T-helper 1 cell (primary cell): ENCODE results near the gene AKAP8.
"Not testable (repeated sequence)": the region's sequence is repeated elsewhere in the genome, so short reads cannot be mapped to it uniquely, and the experiment has no call there.

Experiments
- DNase-seq, 5 donors: peaks; one replicate each; pipeline ENCODE4 v3.0.0-alpha.2; 2012 to 2020

The AKAP8 gene

GRCh38 chr19:15372470-15372869 is 7.1 kb downstream of the AKAP8 start:
- no peak for DNase-seq

DNA sequence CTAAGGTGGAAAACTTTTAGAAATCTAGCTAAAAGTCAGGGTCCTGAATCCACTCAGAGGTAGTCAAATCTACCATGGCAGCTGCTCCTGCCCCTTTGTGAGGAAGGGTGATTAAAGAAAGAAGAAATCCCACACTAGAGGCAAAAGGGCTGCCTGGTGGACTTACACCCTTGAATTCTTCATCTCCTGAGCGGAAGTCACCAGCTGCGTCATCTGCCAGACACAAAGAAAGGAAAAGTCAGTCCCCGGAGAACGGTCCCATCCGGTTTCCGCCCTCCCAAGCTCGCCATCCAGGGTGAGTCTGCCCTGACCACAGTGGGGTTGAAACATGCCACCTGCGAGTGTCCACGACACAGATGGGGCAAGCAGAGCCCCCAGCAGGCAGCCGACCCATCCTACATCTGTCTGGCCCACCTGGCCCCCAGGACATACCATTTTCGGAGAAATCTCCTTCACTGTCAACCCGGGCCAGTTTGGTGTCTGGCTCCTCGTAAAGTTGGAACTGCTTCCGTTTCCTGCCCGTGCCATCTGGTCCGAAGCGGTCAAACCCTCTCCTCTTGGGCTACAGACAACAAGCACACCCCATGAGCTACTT is 7.7 kb downstream of the AKAP8 start:
- DNase-seq, result no peak

GRCh38 chr19:15371119-15371518 is 8.5 kb downstream of the AKAP8 start:
- DNase-seq, result no peak

GRCh38 chr19:15369594-15369891 is 10.0 kb downstream of the AKAP8 start:
- DNase-seq, result no peak

DNA sequence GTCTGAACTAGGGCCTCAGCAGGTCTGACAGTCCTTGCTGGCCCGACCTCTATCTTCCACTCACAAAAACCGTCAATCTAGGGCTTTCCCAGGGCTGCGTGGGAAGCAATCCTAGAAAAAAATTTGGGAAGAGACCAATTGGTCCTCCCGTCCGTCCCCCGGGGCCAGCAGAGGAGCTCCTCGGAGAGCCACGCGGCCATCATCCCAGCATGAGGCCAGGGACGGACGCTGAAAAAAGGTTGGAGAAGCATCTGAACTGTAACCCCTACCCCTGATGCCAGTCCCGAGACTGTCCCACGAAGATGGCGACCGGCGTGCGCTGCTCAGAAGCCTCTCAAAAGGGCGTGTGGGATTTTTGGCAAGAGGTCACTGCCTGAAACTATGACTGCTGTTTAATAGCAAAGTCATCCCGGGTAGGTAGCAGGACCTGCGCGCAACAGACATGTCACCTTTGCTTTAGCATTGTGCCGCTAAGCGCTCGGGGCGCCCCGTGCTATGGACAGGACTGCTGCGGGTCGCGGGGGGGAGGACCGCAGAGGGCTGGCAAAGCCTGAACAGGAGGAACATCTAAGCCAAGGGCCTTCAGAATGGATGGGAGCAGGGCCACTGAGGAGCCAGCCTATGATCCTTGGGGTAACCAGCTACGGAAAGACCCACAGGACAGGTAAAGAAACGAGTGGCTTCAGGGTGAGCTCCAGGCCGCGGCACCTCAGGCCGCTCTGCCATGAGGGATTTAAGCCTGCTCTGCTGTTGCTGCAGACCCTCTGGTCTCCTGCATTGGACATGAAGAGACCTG is 10.6 kb downstream of the AKAP8 start:
- DNase-seq, result no peak

- no peak for DNase-seq
Observed at GRCh38 chr19:15368051-15368632, 11.4 kb downstream of the AKAP8 start.

GRCh38 chr19:15367439-15367838 is 12.1 kb downstream of the AKAP8 start:
- DNase-seq, result no peak

DNA sequence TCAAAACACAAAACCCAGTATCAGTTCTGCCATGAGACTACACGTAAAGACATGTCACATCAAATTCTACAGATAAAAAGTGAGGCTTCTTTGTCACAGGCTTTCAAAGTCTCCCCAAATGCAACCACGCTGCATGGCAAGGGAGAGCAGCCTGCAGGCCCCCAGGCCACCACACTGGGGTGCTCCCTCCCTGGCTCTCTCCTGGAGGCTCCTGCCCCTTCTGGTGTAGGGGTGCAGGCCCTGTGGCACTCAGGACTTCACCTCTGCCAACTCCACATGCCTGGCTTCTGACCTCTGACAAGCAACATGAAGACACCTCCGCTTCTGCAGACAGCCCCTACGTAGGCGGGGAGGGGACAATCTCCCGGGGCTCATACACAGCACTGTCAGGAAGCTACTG is 14.3 kb downstream of the AKAP8 start:
- no peak for DNase-seq

GRCh38 chr19:15363791-15364190 is 15.8 kb downstream of the AKAP8 start:
- DNase-seq, result not testable (repeated sequence)

- DNase-seq, result not testable (repeated sequence)
Observed at GRCh38 chr19:15363048-15363447, 16.5 kb downstream of the AKAP8 start.

DNA sequence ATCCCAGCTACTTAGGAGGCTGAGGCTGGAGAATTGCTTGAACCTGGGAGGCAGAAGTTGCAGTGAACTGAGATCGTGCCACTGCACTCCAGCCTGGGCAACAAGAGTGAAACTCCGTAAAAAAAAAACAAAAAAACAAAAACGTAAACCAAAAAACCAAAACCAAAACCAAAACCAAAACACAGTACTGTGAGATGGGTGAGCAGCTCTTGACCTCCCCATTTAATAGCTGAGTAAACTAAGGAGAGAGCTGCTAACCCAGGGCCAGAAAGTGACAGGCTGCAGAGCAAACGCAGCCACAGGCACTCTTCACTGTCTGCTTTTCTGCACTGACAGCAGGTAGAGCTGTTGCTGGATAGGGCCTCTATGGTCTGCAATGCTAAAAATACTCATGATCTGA is 19.6 kb downstream of the AKAP8 start:
- DNase-seq, result peak in 1 of 5 donors; percentile 32

DNA sequence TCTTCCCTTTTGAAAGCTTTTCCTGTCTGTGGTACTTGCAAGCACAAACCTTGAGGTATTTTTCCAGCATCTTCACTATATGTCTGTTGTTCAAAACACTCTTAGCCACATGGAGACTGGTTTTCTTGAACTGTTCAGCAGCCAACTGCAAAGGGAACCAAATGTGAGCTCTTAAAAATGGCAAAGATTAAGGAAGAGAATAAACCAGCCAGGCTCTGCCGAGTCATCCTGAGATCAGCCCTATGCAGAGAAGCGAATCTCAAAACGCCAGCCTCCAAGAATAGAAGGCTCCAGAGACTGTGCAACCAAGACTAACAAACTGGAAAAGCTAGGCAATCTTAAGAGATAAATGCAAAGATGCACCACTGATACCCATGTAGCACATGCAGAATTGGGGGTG is 20.7 kb downstream of the AKAP8 start:
- no peak for DNase-seq

DNA sequence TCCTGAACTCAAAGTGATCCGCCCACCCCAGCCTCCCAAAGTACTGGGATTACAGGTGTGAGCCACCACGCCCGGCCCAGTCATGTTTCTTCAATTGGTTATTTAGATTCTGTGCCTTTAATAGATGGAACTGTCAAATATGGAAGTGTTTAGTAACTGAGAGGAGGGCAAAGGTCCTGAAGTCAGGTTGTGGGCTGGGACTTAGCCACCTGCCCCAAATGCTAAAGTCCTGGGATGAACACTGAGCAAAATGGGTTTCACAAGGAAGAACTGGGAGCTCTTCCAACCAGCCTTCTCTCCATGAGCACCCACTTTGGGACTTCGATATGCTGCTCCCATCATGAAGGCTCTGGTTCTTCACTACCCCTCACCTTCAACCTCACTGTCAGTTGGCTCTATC is 21.7 kb downstream of the AKAP8 start:
- DNase-seq, result no peak

DNA sequence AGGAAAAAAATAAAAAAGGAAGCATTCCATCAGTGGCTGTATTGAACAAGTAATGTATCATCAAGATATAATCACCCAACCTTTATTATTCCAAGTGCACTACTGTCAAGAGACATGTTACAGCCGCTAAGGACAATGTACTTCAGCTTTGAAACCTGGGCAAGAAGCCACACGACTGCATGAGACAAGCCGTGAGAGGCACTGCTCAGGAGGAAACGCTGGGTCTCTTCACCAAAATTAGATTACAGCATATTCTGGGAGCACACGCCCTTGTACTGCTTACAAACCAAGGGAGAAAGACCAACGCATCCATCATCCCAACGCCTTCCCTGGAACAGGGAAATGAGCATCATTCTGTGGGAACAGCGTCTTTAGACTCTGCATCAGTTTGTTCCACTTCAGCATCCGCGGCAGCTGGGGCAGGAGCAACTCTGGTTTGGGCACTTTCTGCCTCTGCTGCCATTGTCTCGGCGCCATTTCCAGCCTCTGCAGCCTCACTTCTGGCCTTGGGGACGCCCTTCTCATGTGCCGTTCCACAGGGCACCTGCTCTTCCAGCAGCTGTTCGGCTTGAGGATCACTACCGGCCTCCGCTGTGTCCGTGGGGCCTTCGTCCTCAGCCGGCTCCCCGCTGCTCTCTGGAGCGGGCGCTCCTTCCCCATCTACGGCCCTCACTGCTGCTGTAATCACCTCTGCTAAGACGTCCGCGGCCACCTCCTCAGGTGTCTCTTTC is 24.9 kb downstream of the AKAP8 start:
- DNase-seq, result no peak

DNA sequence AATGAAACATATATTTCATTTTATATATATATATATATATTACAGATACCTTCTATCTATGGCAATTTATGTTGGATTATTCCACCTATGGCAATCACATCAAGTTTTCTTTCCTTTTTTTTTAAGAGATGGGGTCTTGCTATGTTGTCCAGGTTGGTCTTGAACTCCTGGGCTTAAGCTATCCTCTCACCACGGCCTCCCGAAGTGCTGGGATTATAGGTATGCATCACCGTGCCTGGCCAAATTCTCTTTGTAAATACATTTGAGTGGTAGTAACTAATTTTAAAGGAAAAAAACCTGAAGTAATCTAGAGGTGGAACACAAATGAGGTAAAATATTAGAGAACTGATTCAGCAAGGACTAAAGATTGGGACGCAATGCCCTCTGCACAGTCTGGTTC is 25.7 kb downstream of the AKAP8 start:
- DNase-seq, result no peak

DNA sequence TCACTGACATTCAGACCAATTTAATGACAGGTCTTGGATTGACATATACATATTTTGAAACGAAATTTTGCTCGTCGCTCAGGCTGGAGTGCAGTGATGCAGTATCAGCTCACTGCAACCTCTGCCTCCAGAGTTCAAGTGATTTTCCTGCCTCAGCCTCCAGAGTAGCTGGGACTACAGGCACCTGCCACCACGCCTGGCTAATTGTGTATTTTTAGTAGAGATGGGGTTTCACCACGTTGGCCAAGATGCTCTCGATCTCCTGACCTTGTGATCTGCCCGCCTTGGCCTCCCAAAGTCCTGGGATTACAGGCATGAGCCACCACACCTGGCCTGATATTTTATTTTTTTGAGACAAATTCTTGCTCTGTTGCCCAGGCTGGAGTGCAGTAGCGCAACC is 27.1 kb downstream of the AKAP8 start:
- not testable (repeated sequence) for DNase-seq

DNA sequence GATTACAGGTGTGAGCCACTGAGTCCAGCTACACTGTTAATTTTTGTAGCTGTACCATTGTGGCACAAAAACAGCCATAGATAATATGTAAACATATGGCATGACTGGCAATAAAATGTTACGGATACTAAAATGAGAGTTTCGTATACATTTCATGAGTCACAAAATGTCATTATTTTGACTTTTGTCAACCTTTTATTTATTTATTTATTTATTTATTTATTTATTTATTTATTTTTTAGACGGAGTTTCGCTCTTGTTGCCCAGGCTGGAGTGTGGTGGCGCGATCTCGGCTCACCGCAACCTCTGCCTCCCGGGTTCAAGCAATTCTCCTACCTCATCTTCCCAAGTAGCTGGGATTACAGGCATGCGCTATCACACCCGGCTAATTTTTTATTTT is 38.3 kb downstream of the AKAP8 start:
- not testable (repeated sequence) for DNase-seq

- no peak for DNase-seq
Observed at GRCh38 chr19:15340086-15340485, 39.5 kb downstream of the AKAP8 start.

- no peak for DNase-seq
Observed at GRCh38 chr19:15337202-15337601, 42.4 kb downstream of the AKAP8 start.

DNA sequence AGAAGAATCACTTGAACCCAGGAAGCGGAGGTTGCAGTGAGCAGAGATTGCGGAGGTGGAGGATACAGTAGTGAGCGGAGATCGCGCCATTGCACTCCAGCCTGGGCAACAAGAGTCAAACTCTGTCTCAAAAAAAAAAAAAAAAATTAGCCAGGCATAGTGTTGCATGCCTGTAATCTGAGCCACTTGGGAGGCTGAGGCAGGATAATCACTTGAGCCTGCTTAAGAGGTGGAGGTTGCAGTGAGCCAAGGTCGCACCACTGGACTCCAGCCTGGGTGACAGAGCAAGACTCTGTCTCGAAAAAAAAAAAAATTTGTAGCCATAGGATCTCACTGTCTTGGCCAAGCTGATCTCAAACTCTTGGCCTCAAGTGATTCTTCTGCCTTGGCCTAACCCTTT is 43.6 kb downstream of the AKAP8 start:
- DNase-seq, result not testable (repeated sequence)

DNA sequence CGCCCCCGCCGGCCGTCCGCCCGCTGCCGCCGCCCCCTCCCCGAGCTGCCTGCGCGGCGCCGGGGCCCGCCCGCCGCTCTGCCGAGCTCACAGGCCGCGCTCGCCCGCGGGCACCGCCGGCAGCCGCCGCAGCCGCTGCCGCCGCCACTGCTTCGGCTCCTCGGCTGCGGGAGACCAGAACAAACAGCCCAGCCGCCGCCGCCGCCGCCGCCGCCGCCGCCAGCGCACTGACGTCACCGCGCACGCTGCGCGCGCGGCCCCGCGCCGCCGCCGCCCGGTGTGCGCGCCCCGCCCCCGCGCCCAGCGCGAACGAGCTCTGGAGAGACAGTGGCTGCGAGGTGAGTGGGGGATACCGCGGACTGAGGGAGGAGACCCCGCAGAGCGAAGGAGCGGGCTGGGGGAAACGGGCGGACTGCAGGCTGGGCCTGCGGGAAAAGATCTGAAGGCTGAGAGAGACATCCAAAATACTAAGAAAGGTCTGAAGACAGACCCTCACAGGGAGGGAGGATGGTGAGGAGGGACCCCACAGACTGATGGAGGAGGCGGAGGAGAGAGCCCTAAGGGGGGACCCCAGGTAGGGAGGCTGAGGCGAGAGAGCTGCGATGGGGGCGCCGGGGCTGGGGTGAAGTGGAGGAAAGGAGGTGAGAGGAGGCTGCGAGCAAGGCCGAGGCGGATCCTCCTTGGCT is 47.1 kb downstream of the AKAP8 start, which contains the start of gene BRD4:
TSS of gene BRD4 (minus strand) at position 229 of the 686 bp plus-strand sequence. CDS start 59,440 bp downstream, outside the sequence.
- peak; percentile 55 to 78 (median 64) for DNase-seq

DNA sequence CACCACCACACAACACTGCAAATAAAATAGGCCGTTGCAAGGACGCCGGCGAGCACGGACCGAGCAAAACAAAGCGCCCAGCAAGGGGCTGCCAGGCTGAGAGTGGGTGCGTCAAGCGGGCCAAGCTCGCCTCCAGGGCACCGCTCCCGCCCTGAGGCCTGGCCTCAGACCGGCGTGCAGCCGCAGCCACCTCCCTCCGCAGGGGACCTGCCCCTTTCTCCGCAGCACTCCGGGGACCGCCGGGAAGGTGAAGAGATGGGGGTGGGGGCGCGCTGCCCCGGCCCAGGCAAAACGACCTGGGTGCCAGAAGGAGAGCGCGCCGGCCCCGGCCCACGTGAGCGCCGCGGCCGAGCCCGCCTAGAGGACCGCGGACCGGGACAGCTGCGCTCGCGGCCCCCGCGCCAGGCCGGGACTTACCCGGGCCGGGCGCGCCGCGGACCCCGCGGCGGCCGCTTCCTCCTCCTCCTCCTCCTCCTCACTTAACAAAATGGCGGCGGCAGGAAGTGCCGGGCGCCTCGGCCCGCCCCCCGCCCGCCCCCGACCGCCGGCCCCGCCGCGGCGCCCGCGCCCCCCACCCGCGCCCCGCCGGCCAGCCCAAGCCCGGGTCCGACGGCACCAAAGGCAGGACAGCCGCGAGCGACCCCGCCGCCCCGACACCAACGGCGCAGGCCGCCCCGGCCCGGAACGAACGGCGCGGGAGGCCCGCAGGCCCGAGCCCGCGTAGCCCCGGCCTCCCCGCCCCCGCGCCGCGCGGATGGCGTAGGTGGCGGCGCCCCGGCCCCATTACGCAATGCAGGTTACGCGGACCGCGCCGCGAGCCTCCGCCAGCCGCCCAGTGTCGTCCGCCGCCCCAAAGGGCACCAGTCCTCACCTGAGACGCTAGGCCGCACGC is 47.9 kb downstream of the AKAP8 start:
- DNase-seq, result peak; percentile 40 to 66 (median 56)
